BE2C (cell line): Measurements from ENCODE around the gene NAV2. TPM values are rescaled to one million over a fixed set of nuclear protein-coding genes. Genes with fewer than 3 reads are reported as not detected.

Experiments
- DNase-seq: peaks from one replicate; pipeline ENCODE4 v3.0.0-alpha.2; 2020
- H3K27me3 ChIP-seq: fragments of 250-450 bp; sonication (Bioruptor Pico); 2 replicates; pipeline ENCODE4 v1.5.1; 2020; ENCODE audit warnings: mild to moderate bottlenecking
- H3K36me3 ChIP-seq: fragments of 250-450 bp; sonication (Bioruptor Pico); 2 replicates; pipeline ENCODE4 v1.5.1; 2020; ENCODE audit warnings: mild to moderate bottlenecking
- H3K4me1 ChIP-seq: fragments of 250-450 bp; sonication (Bioruptor Pico); 2 replicates; pipeline ENCODE4 v1.5.1; 2020
- H3K4me3 ChIP-seq: 2 replicates; pipeline ENCODE4 v1.5.1; 2011; ENCODE audit warnings: low read depth, low read length
- H3K9me3 ChIP-seq: fragments of 250-450 bp; sonication (Bioruptor Pico); 2 replicates; pipeline ENCODE4 v1.5.1; 2020
- CTCF ChIP-seq: IDR thresholded peaks from 2 replicates; pipeline ENCODE4 v1.5.1; 2012; ENCODE audit warnings: mild to moderate bottlenecking, low read depth, low read length
- polyA plus RNA-seq: library from polyadenylated mRNA; unstranded; fragments of >200 nt; gene quantifications from one replicate; pipeline ENCODE4 v1.2.1, GENCODE V29; 2012; ENCODE audit warnings: low read depth, missing spikeins; ENCODE audit not compliant: insufficient read length, insufficient read depth

NAV2 gene
- 1.6 TPM for polyA plus RNA-seq

GRCh38 chr11:19712281-19713195 is at the start of gene NAV2:
NAV2 (plus strand) TSS chr11:19712837; CDS start chr11:19713696, 859 bp downstream.
- peak; percentile 86 for DNase-seq
- no peak for TF ChIP-seq CTCF
- H3K4me3 ChIP-seq = peak within 1 kb of the TSS; percentile 53
- H3K27me3 ChIP-seq = peaks cover 15% of the 10 kb centered on the region
- H3K9me3 ChIP-seq = no peaks in the 10 kb centered on the region
- H3K36me3 ChIP-seq = no peaks in the 10 kb centered on the region
- no peaks in the 10 kb centered on the region for H3K4me1 ChIP-seq

- DNase-seq = no peak
- Histone ChIP-seq H3K4me1 (no peaks in the 10 kb centered on the region), H3K27me3 (no peaks in the 10 kb centered on the region), H3K4me3 (no peak overlapping the region), H3K9me3 (no peaks in the 10 kb centered on the region), H3K36me3 (no peaks in the 10 kb centered on the region)
- TF ChIP-seq CTCF = no peak
These were observed 49.4 kb upstream of the NAV2 start for GRCh38 chr11:19663206-19663605.

- Histone ChIP-seq H3K27me3 (no peaks in the 10 kb centered on the region), H3K9me3 (no peaks in the 10 kb centered on the region), H3K4me1 (no peaks in the 10 kb centered on the region), H3K4me3 (no peak overlapping the region), H3K36me3 (no peaks in the 10 kb centered on the region)
- no peak for TF ChIP-seq CTCF
- DNase-seq = no peak
These were observed 47.6 kb upstream of the NAV2 start for GRCh38 chr11:19664886-19665548.

- no peaks in the 10 kb centered on the region for H3K4me1 ChIP-seq
- no peaks in the 10 kb centered on the region for H3K9me3 ChIP-seq
- H3K27me3 ChIP-seq = no peaks in the 10 kb centered on the region
- no peak for DNase-seq
- no peaks in the 10 kb centered on the region for H3K36me3 ChIP-seq
- TF ChIP-seq CTCF = no peak
- H3K4me3 ChIP-seq = no peak overlapping the region
These were observed 45.7 kb upstream of the NAV2 start for GRCh38 chr11:19666951-19667350.

- no peak for DNase-seq
- Histone ChIP-seq H3K27me3 (no peaks in the 10 kb centered on the region), H3K36me3 (no peaks in the 10 kb centered on the region), H3K4me1 (no peaks in the 10 kb centered on the region), H3K4me3 (no peak overlapping the region), H3K9me3 (no peaks in the 10 kb centered on the region)
- no peak for TF ChIP-seq CTCF
These were observed 43.1 kb upstream of the NAV2 start for GRCh38 chr11:19669511-19669910.
